AG09309 (cell line): ENCODE measurements around the gene ADAM33.

Source experiments
- DNase-seq: peaks from one replicate; pipeline ENCODE4 v3.0.0-alpha.2; 2010; ENCODE audit warnings: low read depth
- H3K4me3 ChIP-seq: 2 replicates; pipeline ENCODE4 v1.5.1; 2011; ENCODE audit warnings: mild to moderate bottlenecking, low read depth, low read length, moderate library complexity; ENCODE audit not compliant: control insufficient read depth
- TF ChIP-seq, protein P1 (sequence below): IDR thresholded peaks from 2 replicates; pipeline ENCODE4 v1.5.1; 2011; ENCODE audit warnings: mild to moderate bottlenecking, low read depth, low read length, inconsistent platforms; ENCODE audit not compliant: insufficient read depth, control insufficient read depth; ENCODE audit errors: missing control alignments

ADAM33 gene

DNA sequence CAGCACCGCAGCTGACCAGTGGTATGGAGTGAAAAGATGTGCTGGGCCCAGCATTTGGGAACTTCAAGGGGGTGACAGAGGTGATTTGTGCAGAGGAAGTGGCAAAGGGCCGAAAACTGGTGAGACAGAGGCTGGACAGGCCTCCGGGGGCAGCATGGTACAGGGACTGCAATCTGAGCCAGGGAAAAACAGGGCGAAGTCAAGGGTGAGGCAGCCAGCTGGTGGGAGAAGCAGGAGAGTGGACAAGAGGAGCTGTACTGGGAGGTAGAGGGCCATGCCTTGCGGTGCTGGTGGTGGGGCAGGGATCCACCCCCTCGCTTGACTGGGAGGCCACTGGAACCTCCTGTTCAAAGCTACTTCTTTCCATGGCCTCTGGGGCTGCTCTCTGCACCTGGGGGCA, 11.3 kb downstream of the ADAM33 start:
- TF ChIP-seq, protein P1, sequence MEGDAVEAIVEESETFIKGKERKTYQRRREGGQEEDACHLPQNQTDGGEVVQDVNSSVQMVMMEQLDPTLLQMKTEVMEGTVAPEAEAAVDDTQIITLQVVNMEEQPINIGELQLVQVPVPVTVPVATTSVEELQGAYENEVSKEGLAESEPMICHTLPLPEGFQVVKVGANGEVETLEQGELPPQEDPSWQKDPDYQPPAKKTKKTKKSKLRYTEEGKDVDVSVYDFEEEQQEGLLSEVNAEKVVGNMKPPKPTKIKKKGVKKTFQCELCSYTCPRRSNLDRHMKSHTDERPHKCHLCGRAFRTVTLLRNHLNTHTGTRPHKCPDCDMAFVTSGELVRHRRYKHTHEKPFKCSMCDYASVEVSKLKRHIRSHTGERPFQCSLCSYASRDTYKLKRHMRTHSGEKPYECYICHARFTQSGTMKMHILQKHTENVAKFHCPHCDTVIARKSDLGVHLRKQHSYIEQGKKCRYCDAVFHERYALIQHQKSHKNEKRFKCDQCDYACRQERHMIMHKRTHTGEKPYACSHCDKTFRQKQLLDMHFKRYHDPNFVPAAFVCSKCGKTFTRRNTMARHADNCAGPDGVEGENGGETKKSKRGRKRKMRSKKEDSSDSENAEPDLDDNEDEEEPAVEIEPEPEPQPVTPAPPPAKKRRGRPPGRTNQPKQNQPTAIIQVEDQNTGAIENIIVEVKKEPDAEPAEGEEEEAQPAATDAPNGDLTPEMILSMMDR: peak; percentile 47
- H3K4me3 ChIP-seq: no peak overlapping the region
- no peak for DNase-seq

DNA sequence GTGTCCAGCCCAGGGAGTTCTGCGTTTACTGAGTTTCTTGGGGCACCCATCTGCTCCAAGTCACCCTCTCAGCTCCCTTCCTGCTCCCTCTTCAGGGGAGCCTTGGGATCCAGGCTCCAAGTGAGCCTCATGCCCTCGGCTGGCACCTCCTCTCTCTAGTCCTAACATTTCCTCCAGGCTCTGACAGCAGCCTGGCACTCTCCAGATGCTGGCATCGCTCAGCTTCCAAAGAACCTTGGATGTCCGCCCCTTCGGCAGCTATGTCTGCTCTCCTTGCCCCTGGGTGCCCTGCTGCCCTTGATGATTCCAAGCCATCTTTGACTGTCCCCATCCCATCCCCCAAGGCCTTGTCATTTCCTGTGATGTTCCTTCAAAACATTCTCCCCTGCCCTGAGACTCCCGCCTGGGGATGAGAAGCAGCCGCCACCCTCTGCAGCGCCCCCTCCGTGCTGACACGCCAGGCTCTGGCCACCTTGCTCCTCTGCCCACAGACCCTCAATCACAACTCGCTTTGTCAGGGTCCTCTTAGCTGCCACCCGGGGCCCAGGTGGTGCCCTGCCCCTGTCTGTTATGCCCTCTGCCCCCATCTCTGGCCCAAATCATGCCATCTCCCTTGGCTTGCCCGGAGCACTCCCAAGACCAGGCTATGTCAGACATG, 12.0 kb downstream of the ADAM33 start:
- no peak for DNase-seq
- TF ChIP-seq, protein P1: no peak
- H3K4me3 ChIP-seq: no peak overlapping the region

DNA sequence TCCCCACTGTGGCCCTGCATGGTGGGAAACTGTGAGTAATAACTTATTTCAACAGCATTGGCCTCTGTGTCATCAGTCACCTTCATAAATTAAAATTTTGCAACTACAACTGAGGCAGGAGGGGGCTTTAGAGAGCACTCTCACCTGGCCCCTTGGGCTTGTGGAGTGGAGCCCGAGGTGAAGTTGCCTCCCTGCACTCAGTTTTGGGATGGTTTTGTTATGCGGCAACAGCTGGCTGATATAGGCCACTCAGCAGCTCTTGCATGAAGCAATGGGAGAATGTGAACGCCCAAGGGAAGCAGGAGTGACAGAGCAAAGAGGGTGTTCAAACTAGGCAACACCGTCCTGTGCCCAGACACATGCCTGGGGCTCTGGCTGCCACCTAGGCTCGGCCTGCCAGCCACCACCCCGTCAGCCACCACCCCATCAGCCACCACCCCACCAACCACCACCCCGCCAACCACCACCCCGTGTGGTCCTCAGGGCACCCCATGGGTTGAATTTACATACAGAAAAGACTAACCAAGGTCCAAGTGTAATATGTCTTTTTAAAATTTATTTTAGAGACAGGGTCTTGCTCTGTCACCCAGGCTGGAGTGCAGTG, 14.3 kb downstream of the ADAM33 start:
- TF ChIP-seq, protein P1: no peak
- no peak overlapping the region for H3K4me3 ChIP-seq
- DNase-seq: no peak

DNA sequence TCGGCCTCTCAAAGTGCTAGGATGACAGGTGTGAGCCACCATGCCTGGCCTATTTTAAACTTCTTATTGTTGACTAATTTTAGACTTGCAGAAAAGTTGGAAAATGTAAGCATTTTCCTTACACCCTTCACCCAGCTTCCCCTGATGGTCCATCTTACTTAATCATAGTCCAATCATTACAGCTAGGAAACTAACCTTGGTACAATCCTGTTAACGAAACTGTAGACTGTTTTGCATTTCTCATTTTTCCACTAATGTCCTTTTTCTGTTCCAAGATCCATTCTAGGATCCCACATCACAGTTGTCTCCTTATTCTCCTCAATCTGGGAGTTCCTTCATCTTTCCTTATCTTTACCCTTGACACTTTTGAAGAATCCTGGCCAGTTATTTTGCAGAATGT, 18.0 kb downstream of the ADAM33 start:
- no peak overlapping the region for H3K4me3 ChIP-seq
- no peak for DNase-seq
- TF ChIP-seq, protein P1: no peak

DNA sequence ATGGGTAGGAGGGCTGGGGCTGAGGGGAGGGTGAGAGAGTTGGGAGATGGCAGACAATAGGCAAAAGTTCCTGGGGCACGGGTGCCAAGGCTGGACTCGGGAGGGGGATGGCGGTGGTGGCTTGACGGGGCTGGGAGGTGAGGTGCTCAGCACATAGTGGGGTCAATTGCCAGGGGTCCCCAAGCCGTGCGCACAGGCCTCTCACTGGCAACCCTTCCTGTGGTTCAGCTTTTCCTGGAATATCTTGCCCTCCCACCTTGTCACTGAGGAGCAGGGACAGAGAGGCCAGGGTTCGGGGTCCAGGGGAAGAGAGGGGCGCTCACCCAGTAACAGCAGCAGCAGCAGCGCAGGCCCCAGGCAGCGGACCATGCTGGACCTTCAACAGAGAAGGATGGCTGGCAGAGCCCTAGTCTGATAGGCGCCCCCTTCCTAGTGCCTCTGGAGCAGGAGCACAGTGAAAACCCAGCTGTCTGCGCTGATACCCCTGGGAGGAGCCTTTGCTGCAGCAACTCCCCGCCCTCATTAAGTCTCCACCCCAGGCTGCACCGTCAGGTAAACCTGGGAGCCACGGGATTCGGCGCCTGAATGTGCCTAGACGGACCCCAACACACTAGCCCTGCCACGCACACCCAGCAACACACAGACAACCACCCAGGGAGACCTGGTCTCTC, 18.6 kb downstream of the ADAM33 start, which contains the start of gene GFRA4:
Gene GFRA4 (minus strand): TSS at position 369 of the 671 bp plus-strand sequence. CDS start 0 bp downstream, at position 369.
- no peak for DNase-seq
- no peak within 1 kb of the TSS for H3K4me3 ChIP-seq
- TF ChIP-seq, protein P1: no peak

DNA sequence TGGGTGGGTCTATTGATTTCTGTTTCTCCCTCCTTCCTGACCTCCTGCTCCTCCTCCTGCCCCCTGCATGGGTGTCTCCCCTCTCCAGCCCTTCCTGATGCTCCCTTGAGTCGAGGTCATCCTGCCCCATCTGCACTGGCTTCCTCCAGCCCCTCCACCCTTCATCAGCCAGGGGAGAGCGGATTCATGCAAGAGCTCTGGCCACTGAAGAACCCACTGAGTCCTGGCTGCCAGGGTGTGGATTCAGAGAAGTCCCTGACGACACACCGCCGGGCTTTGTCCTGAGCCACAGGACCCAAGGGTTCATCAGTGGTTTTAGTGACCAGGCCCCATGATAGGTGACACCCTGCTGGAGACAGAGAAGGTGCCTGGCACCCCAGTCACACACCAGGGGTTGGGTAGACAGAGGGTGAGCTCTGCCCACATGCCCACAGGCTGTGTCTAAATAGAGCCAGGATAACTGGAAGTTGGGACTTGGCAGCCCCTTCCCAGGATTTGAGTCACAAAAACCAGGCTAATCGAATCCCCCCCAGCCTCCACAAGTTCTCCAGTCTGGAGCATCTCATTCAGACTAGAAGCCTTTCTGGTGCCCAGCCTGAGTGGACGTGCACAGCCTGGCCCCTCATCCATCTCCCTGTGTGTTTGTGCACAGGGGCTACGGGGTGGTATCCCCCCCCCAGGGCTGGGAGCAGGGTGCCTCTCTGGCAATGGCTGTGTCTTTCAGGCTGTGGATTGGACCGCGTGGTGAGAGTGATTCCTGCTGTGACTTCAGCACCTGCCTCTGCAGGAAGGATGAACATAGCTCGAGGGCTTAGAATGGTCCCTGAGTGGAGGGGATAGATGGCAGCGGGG, 19.8 kb downstream of the ADAM33 start:
- H3K4me3 ChIP-seq: no peak overlapping the region
- DNase-seq: no peak

More for the DNA sequence above, 19.8 kb downstream of the ADAM33 start:
- TF ChIP-seq, protein P1: no peak
